Liver (tissue), 9 donors: Measurements from ENCODE around the gene KAZN. TPM values are rescaled to one million over a fixed set of nuclear protein-coding genes. Genes with fewer than 3 reads are reported as not detected.

Source experiments
- DNase-seq: peaks from one replicate; pipeline ENCODE4 v3.0.0-alpha.2; 2017; ENCODE audit warnings: low spot score
- H3K27ac ChIP-seq, 2 donors: one replicate each; pipeline ENCODE4 v1.7.0; 2013; ENCODE audit warnings: inconsistent platforms in 2 of 2, low read length in 2 of 2, control low read depth in 1 of 2, low read depth in 1 of 2, mild to moderate bottlenecking in 1 of 2
- H3K27me3 ChIP-seq, 4 donors: one replicate each; pipeline versions ENCODE4 v1.6.1 to v1.7.0; 2013; ENCODE audit warnings: low read length in 3 of 4, inconsistent platforms in 1 of 4, mild to moderate bottlenecking in 1 of 4, moderate library complexity in 1 of 4; ENCODE audit not compliant: control insufficient read depth in 4 of 4, insufficient read depth in 4 of 4
- H3K36me3 ChIP-seq, 4 donors: one replicate each; pipeline versions ENCODE4 v1.6.1 to v1.7.0; 2013; ENCODE audit warnings: low read length in 3 of 4, mild to moderate bottlenecking in 3 of 4, low read depth in 1 of 4, moderate library complexity in 1 of 4; ENCODE audit not compliant: control insufficient read depth in 4 of 4, insufficient read depth in 3 of 4
- H3K4me1 ChIP-seq, 4 donors: one replicate each; pipeline versions ENCODE4 v1.6.1 to v1.7.0; 2013; ENCODE audit warnings: low read length in 3 of 4, mild to moderate bottlenecking in 3 of 4, moderate library complexity in 1 of 4; ENCODE audit not compliant: control insufficient read depth in 4 of 4, insufficient read depth in 4 of 4
- H3K4me3 ChIP-seq, 3 donors: one replicate each; pipeline versions ENCODE4 v1.6.1 to v1.7.0; 2013; ENCODE audit warnings: low read length in 3 of 3, control low read depth in 1 of 3, low read depth in 1 of 3, mild to moderate bottlenecking in 1 of 3
- H3K9ac ChIP-seq, 2 donors: one replicate each; pipeline ENCODE4 v1.7.0; 2013; ENCODE audit warnings: low read length in 2 of 2, mild to moderate bottlenecking in 2 of 2, moderate library complexity in 2 of 2, control low read depth in 1 of 2, low read depth in 1 of 2
- H3K9me3 ChIP-seq, 4 donors: one replicate each; pipeline versions ENCODE4 v1.6.1 to v1.7.0; 2013; ENCODE audit warnings: low read length in 3 of 4; ENCODE audit not compliant: control insufficient read depth in 4 of 4
- CTCF ChIP-seq: fragments of 150-350 bp; IDR thresholded peaks from 2 replicates; pipeline ENCODE4 v1.5.1; 2017; ENCODE audit warnings: improper control_type of control experiment, low read depth, low read length; ENCODE audit not compliant: missing input control
- EGR1 ChIP-seq, 2 donors: IDR thresholded peaks; 2 replicates each; pipeline ENCODE4 v1.6.1; 2016 to 2018; ENCODE audit warnings: antibody characterized with exemption in 2 of 2, low read depth in 2 of 2
- FOXA1 ChIP-seq: IDR thresholded peaks from 2 replicates; pipeline ENCODE4 v1.6.1; 2016; ENCODE audit warnings: antibody characterized with exemption
- FOXA2 ChIP-seq: IDR thresholded peaks from 2 replicates; pipeline ENCODE4 v1.6.1; 2016; ENCODE audit warnings: antibody characterized with exemption
- GABPA ChIP-seq, 2 donors: IDR thresholded peaks in 1 of 2; conservative IDR thresholded peaks in 1 of 2; 2 replicates each; pipeline ENCODE4 v1.6.1; 2016; ENCODE audit warnings: antibody characterized with exemption in 2 of 2, mild to moderate bottlenecking in 1 of 2, moderate library complexity in 1 of 2
- HNF4A ChIP-seq, 2 donors: conservative IDR thresholded peaks; 2 replicates each; pipeline ENCODE4 v1.6.1; 2016; ENCODE audit warnings: antibody characterized with exemption in 2 of 2, mild to moderate bottlenecking in 2 of 2
- HNF4G ChIP-seq: IDR thresholded peaks from 2 replicates; pipeline ENCODE4 v1.6.1; 2016; ENCODE audit warnings: antibody characterized with exemption
- JUND ChIP-seq, 2 donors: IDR thresholded peaks; 2 replicates each; pipeline ENCODE4 v1.6.1; 2016; ENCODE audit warnings: antibody characterized with exemption in 2 of 2
- NR2F2 ChIP-seq: IDR thresholded peaks from 2 replicates; pipeline ENCODE4 v1.6.1; 2016; ENCODE audit warnings: antibody characterized with exemption
- RAD21 ChIP-seq, 2 donors: IDR thresholded peaks; 2 replicates each; pipeline ENCODE4 v1.6.1; 2016; ENCODE audit warnings: antibody characterized with exemption in 2 of 2, mild to moderate bottlenecking in 2 of 2
- REST ChIP-seq: IDR thresholded peaks from 2 replicates; pipeline ENCODE4 v1.6.1; 2016; ENCODE audit warnings: antibody characterized with exemption, mild to moderate bottlenecking
- RXRA ChIP-seq, 2 donors: IDR thresholded peaks; 2 replicates each; pipeline ENCODE4 v1.6.1; 2017 to 2018; ENCODE audit warnings: antibody characterized with exemption in 2 of 2, mild to moderate bottlenecking in 1 of 2
- TAF1 ChIP-seq: conservative IDR thresholded peaks from 2 replicates; pipeline ENCODE4 v1.6.1; 2016; ENCODE audit warnings: antibody characterized with exemption, mild to moderate bottlenecking
- YY1 ChIP-seq: IDR thresholded peaks from 2 replicates; pipeline ENCODE4 v1.6.1; 2016; ENCODE audit warnings: antibody characterized with exemption, mild to moderate bottlenecking
- WGBS: extraction: QIAGEN DNeasy Blood & Tissue Kit; methylation state at CpG from one replicate; pipeline ENCODE4 v1.1.7; 2013; 5-methylcytosine and 5-hydroxymethylcytosine counted together
- polyA plus RNA-seq, 2 donors: library from polyadenylated mRNA; stranded (reverse) in 1 of 2; unstranded in 1 of 2; fragments of 200-250 nt in 1 of 2; fragments of >200 nt in 1 of 2; fragmentation: Nextera tagmentation in 1 of 2; extraction: Ambion mirVana in 1 of 2; gene quantifications; one replicate each; pipeline versions ENCODE4 v1.2.1 to v1.2.3, GENCODE V29; 2013 to 2015
- total RNA-seq, 2 donors: library from RNA; depleted of rRNA; stranded (reverse); fragments of >200 nt; gene quantifications; one replicate each; pipeline ENCODE4 v1.2.3, GENCODE V29; 2014
- TF ChIP-seq, protein P1 (sequence below): IDR thresholded peaks from 2 replicates; pipeline ENCODE4 v1.6.1; 2016; ENCODE audit warnings: antibody characterized with exemption
- TF ChIP-seq, protein P2 (sequence below): IDR thresholded peaks from 2 replicates; pipeline ENCODE4 v1.6.1; 2016; ENCODE audit warnings: antibody characterized with exemption
- TF ChIP-seq, protein P3 (sequence below): IDR thresholded peaks from 2 replicates; pipeline ENCODE4 v1.6.1; 2016; ENCODE audit warnings: antibody characterized with exemption
- donor health status: healthy.
- donor health status: healthy.
- donor health status: healthy.
- donor health status: healthy.
- donor health status: healthy.

KAZN gene
- total and polyA plus RNA-seq, 4 donors: 1.9 to 6.9 (median 2.4) TPM

- no peak for DNase-seq
- H3K36me3 ChIP-seq: no peaks in the 10 kb centered on the region
- no peaks in the 10 kb centered on the region for H3K9me3 ChIP-seq
- H3K27ac ChIP-seq: no peak overlapping the region
- no peak overlapping the region for H3K4me3 ChIP-seq
- WGBS: 87% methylated on average over 4 of the region's 4 CpGs
- H3K27me3 ChIP-seq: no peaks in the 10 kb centered on the region
- no peak overlapping the region for H3K9ac ChIP-seq
- no peaks in the 10 kb centered on the region for H3K4me1 ChIP-seq
- TF ChIP-seq REST (no peak), RAD21 (IDR thresholded peaks at IDR 0.05) (no peak), YY1 (no peak), HNF4G (no peak), FOXA2 (no peak), HNF4A (conservative IDR thresholded peaks at IDR 0.05) (no peak), GABPA (IDR thresholded peaks at IDR 0.05 in 1 of 2, conservative IDR thresholded peaks at IDR 0.05 in 1 of 2) (no peak), EGR1 (IDR thresholded peaks at IDR 0.05; ENCODE audit: low read depth in 2 of 2) (no peak), CTCF (no peak), NR2F2 (no peak), TAF1 (no peak), FOXA1 (no peak), JUND (IDR thresholded peaks at IDR 0.05) (no peak), RXRA (IDR thresholded peaks at IDR 0.05) (no peak)
- TF ChIP-seq, protein P1, sequence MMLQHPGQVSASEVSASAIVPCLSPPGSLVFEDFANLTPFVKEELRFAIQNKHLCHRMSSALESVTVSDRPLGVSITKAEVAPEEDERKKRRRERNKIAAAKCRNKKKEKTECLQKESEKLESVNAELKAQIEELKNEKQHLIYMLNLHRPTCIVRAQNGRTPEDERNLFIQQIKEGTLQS: no peak
- TF ChIP-seq, protein P2, sequence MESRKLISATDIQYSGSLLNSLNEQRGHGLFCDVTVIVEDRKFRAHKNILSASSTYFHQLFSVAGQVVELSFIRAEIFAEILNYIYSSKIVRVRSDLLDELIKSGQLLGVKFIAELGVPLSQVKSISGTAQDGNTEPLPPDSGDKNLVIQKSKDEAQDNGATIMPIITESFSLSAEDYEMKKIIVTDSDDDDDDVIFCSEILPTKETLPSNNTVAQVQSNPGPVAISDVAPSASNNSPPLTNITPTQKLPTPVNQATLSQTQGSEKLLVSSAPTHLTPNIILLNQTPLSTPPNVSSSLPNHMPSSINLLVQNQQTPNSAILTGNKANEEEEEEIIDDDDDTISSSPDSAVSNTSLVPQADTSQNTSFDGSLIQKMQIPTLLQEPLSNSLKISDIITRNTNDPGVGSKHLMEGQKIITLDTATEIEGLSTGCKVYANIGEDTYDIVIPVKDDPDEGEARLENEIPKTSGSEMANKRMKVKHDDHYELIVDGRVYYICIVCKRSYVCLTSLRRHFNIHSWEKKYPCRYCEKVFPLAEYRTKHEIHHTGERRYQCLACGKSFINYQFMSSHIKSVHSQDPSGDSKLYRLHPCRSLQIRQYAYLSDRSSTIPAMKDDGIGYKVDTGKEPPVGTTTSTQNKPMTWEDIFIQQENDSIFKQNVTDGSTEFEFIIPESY: no peak
- TF ChIP-seq, protein P3, sequence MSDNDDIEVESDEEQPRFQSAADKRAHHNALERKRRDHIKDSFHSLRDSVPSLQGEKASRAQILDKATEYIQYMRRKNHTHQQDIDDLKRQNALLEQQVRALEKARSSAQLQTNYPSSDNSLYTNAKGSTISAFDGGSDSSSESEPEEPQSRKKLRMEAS: no peak
Measured at GRCh38 chr1:15068997-15069396, 470.5 kb downstream of the KAZN start.
